GM23338 (cell line): ENCODE measurements around the gene WDR49. TPM values are rescaled to one million over a fixed set of nuclear protein-coding genes. Genes with fewer than 3 reads are reported as not detected.

Source experiments
- ATAC-seq: fragments of 200-7000 bp; cut with Tn5 transposase; 3 replicates; pipeline ENCODE4 v1.9.1; 2020
- DNase-seq: peaks from one replicate; pipeline ENCODE4 v3.0.0-alpha.2; 2015; ENCODE audit warnings: low spot score
- H2AFZ ChIP-seq: fragments of 200-600 bp; sonication (generic); 2 replicates; pipeline ENCODE4 v1.8.0; 2016; ENCODE audit warnings: antibody characterized with exemption, mild to moderate bottlenecking, moderate library complexity
- H3F3A ChIP-seq: fragments of 200-600 bp; sonication (generic); replicated peaks from 2 replicates; pipeline ENCODE4 v1.8.0; 2017; ENCODE audit warnings: antibody characterized with exemption, mixed run types, low read depth
- H3K27ac ChIP-seq: fragments of 200-600 bp; sonication (generic); 2 replicates; pipeline ENCODE4 v1.6.1; 2016; ENCODE audit warnings: low read depth
- H3K27me3 ChIP-seq: fragments of 200-600 bp; sonication (generic); 2 replicates; pipeline ENCODE4 v1.8.0; 2016; ENCODE audit warnings: mild to moderate bottlenecking, mixed run types, moderate library complexity; ENCODE audit not compliant: insufficient read depth
- H3K36me3 ChIP-seq: fragments of 200-600 bp; sonication (generic); 2 replicates; pipeline ENCODE4 v1.8.0; 2016; ENCODE audit warnings: mild to moderate bottlenecking; ENCODE audit not compliant: insufficient read depth
- H3K4me1 ChIP-seq: fragments of 200-600 bp; sonication (generic); 2 replicates; pipeline ENCODE4 v1.8.0; 2016; ENCODE audit warnings: mild to moderate bottlenecking, moderate library complexity; ENCODE audit not compliant: insufficient read depth
- H3K4me2 ChIP-seq: fragments of 200-600 bp; sonication (generic); 2 replicates; pipeline ENCODE4 v1.7.1; 2017; ENCODE audit warnings: mixed run types
- H3K4me3 ChIP-seq: fragments of 200-600 bp; sonication (generic); 2 replicates; pipeline ENCODE4 v1.6.1; 2016; ENCODE audit warnings: mixed run types
- H3K79me2 ChIP-seq: fragments of 200-600 bp; sonication (generic); replicated peaks from 2 replicates; pipeline ENCODE4 v1.8.0; 2017; ENCODE audit warnings: mild to moderate bottlenecking; ENCODE audit not compliant: insufficient read depth
- H3K9me2 ChIP-seq: fragments of 200-600 bp; sonication (generic); 2 replicates; pipeline ENCODE4 v1.8.0; 2017; ENCODE audit not compliant: insufficient read depth
- H4K20me1 ChIP-seq: fragments of 200-600 bp; sonication (generic); replicated peaks from 2 replicates; pipeline ENCODE4 v1.8.0; 2017; ENCODE audit warnings: mild to moderate bottlenecking; ENCODE audit not compliant: insufficient read depth
- H3K27ac Mint-ChIP-seq: 2 replicates; pipeline ENCODE4 v1.8.0; 2020; ENCODE audit warnings: inconsistent platforms, mild to moderate bottlenecking, moderate library complexity, mixed read lengths
- H3K27me3 Mint-ChIP-seq: 3 replicates; pipeline ENCODE4 v1.8.0; 2022; ENCODE audit warnings: low read depth, mild to moderate bottlenecking, moderate library complexity, mixed read lengths, inconsistent platforms; ENCODE audit not compliant: insufficient read depth, poor library complexity
- H3K36me3 Mint-ChIP-seq: 3 replicates; pipeline ENCODE4 v1.8.0; 2021; ENCODE audit warnings: low read depth, mild to moderate bottlenecking, inconsistent platforms, moderate library complexity, mixed read lengths
- H3K4me1 Mint-ChIP-seq: 3 replicates; pipeline ENCODE4 v1.8.0; 2020; ENCODE audit warnings: mild to moderate bottlenecking, inconsistent platforms, mixed read lengths
- H3K4me3 Mint-ChIP-seq: 3 replicates; pipeline ENCODE4 v1.8.0; 2021; ENCODE audit warnings: moderate library complexity, mild to moderate bottlenecking, inconsistent platforms, mixed read lengths
- H3K9me3 Mint-ChIP-seq: 3 replicates; pipeline ENCODE4 v1.8.0; 2020; ENCODE audit warnings: moderate library complexity, mild to moderate bottlenecking, inconsistent platforms, mixed read lengths
- CREB1 ChIP-seq: fragments of 250-450 bp; sonication (Bioruptor Pico); IDR thresholded peaks from 2 replicates; pipeline ENCODE4 v1.5.0; 2020; ENCODE audit warnings: low read depth, mild to moderate bottlenecking, moderate library complexity
- EZH2 ChIP-seq: fragments of 200-600 bp; sonication (generic); IDR thresholded peaks from one replicate; pipeline ENCODE4 v1.8.0; 2017; ENCODE audit warnings: antibody characterized with exemption, mild to moderate bottlenecking, low read depth; ENCODE audit not compliant: unreplicated experiment
- NANOG ChIP-seq: IDR thresholded peaks from 2 replicates; pipeline ENCODE4 v1.6.1; 2016; ENCODE audit warnings: antibody characterized with exemption, borderline replicate concordance
- POLR2AphosphoS5 ChIP-seq: IDR thresholded peaks from 2 replicates; pipeline ENCODE4 v1.6.1; 2016; ENCODE audit warnings: antibody characterized with exemption, low read depth
- ZNF114 ChIP-seq: fragments of 250-450 bp; sonication (Bioruptor Pico); IDR thresholded peaks from 2 replicates; pipeline ENCODE4 v1.5.0; 2020; ENCODE audit warnings: mild to moderate bottlenecking, moderate library complexity
- polyA plus RNA-seq: library from polyadenylated mRNA; unstranded; fragments of >200 nt; fragmentation: Nextera tagmentation; extraction: Ambion mirVana; gene quantifications from 2 replicates; pipeline ENCODE4 v1.2.1, GENCODE V29; 2016
- total RNA-seq: library from RNA; depleted of rRNA; stranded (reverse); fragments of >200 nt; shearing (Covaris generic); gene quantifications from 2 replicates; pipeline ENCODE4 v1.2.3, GENCODE V29; 2014
- TF ChIP-seq, protein P1 (sequence below): fragments of 250-450 bp; sonication (Bioruptor Pico); IDR thresholded peaks from 2 replicates; pipeline ENCODE4 v1.5.0; 2020; ENCODE audit warnings: mild to moderate bottlenecking, moderate library complexity
- TF ChIP-seq, protein P2 (sequence below), 2 experiments: fragments of 200-600 bp in 1 of 2; sonication (generic) in 1 of 2; conservative IDR thresholded peaks; 2 replicates each; pipeline versions ENCODE4 v1.5.1 to v1.6.1; 2016 to 2017; ENCODE audit warnings: antibody characterized with exemption in 2 of 2, low read depth in 2 of 2, mild to moderate bottlenecking in 2 of 2, moderate library complexity in 1 of 2

The WDR49 gene
- total and polyA plus RNA-seq, 2 experiments from 2014 or later, result 1.4 to 1.9 TPM

DNA sequence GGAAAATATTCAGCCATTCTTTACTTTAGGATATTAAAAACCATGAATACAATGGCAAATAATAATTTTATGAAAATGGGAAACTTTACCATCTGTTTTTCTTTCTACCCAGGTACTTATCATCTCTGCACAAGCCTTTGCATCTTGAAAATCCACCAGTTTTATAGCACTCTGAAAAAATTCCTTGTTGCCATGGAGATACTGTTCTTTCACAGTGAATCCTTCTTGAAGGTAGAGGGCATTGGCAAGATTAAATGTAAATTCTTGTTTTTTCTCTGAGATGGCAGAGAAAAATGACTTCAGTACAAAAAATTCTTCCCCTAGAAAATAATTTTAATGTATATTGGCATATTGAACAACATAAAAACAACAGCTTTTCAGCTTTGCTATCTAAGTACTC is 186.8 kb downstream of the WDR49 start:
- Histone ChIP-seq H4K20me1 (no peaks in the 10 kb centered on the region), H3K4me2 (peak overlapping the region; percentile 11; the same call in 1 of the 2 replicates), H3F3A (no peaks in the 10 kb centered on the region), H3K36me3 (no peaks in the 10 kb centered on the region), H3K27me3 (no peaks in the 10 kb centered on the region), H3K9me2 (0 out of 2 replicates have a peak, but pooled peaks cover 5% of the 10 kb centered on the region), H3K79me2 (no peaks in the 10 kb centered on the region), H2AFZ (no peak overlapping the region), H3K4me1 (peaks cover 17% of the 10 kb centered on the region), H3K27ac (no peak overlapping the region), H3K4me3 (no peak overlapping the region)
- DNase-seq, result no peak
- H3K4me1 Mint-ChIP-seq, result peaks cover 15% of the 10 kb centered on the region
- no peaks in the 10 kb centered on the region for H3K27me3 Mint-ChIP-seq
- TF ChIP-seq CREB1 (CRISPR knock-in tag) (no peak), NANOG (no peak), EZH2 (no peak), POLR2AphosphoS5 (no peak), ZNF114 (CRISPR knock-in tag) (no peak)
- TF ChIP-seq, protein P1, sequence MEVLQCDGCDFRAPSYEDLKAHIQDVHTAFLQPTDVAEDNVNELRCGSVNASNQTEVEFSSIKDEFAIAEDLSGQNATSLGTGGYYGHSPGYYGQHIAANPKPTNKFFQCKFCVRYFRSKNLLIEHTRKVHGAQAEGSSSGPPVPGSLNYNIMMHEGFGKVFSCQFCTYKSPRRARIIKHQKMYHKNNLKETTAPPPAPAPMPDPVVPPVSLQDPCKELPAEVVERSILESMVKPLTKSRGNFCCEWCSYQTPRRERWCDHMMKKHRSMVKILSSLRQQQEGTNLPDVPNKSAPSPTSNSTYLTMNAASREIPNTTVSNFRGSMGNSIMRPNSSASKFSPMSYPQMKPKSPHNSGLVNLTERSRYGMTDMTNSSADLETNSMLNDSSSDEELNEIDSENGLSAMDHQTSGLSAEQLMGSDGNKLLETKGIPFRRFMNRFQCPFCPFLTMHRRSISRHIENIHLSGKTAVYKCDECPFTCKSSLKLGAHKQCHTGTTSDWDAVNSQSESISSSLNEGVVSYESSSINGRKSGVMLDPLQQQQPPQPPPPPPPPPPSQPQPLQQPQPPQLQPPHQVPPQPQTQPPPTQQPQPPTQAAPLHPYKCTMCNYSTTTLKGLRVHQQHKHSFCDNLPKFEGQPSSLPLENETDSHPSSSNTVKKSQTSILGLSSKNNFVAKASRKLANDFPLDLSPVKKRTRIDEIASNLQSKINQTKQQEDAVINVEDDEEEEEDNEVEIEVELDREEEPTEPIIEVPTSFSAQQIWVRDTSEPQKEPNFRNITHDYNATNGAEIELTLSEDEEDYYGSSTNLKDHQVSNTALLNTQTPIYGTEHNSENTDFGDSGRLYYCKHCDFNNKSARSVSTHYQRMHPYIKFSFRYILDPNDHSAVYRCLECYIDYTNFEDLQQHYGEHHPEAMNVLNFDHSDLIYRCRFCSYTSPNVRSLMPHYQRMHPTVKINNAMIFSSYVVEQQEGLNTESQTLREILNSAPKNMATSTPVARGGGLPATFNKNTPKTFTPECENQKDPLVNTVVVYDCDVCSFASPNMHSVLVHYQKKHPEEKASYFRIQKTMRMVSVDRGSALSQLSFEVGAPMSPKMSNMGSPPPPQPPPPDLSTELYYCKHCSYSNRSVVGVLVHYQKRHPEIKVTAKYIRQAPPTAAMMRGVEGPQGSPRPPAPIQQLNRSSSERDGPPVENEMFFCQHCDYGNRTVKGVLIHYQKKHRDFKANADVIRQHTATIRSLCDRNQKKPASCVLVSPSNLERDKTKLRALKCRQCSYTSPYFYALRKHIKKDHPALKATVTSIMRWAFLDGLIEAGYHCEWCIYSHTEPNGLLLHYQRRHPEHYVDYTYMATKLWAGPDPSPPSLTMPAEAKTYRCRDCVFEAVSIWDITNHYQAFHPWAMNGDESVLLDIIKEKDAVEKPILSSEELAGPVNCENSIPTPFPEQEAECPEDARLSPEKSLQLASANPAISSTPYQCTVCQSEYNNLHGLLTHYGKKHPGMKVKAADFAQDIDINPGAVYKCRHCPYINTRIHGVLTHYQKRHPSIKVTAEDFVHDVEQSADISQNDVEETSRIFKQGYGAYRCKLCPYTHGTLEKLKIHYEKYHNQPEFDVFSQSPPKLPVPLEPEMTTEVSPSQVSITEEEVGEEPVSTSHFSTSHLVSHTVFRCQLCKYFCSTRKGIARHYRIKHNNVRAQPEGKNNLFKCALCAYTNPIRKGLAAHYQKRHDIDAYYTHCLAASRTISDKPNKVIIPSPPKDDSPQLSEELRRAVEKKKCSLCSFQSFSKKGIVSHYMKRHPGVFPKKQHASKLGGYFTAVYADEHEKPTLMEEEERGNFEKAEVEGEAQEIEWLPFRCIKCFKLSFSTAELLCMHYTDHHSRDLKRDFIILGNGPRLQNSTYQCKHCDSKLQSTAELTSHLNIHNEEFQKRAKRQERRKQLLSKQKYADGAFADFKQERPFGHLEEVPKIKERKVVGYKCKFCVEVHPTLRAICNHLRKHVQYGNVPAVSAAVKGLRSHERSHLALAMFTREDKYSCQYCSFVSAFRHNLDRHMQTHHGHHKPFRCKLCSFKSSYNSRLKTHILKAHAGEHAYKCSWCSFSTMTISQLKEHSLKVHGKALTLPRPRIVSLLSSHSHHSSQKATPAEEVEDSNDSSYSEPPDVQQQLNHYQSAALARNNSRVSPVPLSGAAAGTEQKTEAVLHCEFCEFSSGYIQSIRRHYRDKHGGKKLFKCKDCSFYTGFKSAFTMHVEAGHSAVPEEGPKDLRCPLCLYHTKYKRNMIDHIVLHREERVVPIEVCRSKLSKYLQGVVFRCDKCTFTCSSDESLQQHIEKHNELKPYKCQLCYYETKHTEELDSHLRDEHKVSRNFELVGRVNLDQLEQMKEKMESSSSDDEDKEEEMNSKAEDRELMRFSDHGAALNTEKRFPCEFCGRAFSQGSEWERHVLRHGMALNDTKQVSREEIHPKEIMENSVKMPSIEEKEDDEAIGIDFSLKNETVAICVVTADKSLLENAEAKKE, result no peak
- TF ChIP-seq, protein P2, sequence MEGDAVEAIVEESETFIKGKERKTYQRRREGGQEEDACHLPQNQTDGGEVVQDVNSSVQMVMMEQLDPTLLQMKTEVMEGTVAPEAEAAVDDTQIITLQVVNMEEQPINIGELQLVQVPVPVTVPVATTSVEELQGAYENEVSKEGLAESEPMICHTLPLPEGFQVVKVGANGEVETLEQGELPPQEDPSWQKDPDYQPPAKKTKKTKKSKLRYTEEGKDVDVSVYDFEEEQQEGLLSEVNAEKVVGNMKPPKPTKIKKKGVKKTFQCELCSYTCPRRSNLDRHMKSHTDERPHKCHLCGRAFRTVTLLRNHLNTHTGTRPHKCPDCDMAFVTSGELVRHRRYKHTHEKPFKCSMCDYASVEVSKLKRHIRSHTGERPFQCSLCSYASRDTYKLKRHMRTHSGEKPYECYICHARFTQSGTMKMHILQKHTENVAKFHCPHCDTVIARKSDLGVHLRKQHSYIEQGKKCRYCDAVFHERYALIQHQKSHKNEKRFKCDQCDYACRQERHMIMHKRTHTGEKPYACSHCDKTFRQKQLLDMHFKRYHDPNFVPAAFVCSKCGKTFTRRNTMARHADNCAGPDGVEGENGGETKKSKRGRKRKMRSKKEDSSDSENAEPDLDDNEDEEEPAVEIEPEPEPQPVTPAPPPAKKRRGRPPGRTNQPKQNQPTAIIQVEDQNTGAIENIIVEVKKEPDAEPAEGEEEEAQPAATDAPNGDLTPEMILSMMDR (conservative IDR thresholded peaks at IDR 0.05; ENCODE audit: low read depth in 2 of 2), result no peak
- no peak overlapping the region for H3K4me3 Mint-ChIP-seq
- no peak for ATAC-seq
- H3K27ac Mint-ChIP-seq, result no peak overlapping the region
- no peaks in the 10 kb centered on the region for H3K9me3 Mint-ChIP-seq
- H3K36me3 Mint-ChIP-seq, result no peaks in the 10 kb centered on the region
